ENCODE data around the gene C19orf47.

Gene C19orf47

GRCh38 chr19:40279761-40280607 lies 68.2 kb downstream of the C19orf47 start:
- no peak for DNase-seq

- DNase-seq = no peak
These were observed 69.1 kb downstream of the C19orf47 start for GRCh38 chr19:40279120-40279551.

DNA sequence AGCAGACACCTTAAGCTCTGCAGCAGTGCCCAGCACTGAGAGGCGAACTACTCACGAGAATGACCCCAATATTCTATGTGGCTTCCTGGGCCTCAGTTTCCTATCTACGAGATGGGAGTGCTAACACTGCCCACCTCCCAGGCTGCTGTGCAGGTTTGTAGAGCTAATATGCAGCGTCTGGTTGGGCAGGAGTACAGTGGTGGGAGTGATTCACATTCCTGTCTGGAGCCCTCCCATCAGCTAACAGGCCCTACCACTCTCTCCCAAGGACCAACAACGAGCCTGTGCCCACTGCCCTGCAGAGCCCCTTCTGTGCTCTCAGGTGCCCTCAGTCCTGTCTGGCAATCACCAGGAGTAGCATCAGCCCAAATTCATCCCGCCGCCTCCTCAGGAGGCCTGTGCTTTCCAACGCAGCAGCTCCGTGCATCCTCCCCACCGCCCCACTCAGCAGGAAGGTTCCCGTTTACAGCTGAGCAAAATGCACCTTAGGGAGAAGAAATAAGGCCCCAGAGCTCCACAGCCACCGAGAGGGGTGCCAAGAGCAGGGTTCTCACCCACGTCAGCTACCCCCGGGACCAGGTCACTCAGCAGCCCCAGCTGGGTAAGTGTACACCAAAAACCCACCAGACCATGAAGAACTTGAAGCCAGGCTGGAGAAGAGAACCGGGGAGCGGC lies 69.7 kb downstream of the C19orf47 start:
- no peak for DNase-seq

DNA sequence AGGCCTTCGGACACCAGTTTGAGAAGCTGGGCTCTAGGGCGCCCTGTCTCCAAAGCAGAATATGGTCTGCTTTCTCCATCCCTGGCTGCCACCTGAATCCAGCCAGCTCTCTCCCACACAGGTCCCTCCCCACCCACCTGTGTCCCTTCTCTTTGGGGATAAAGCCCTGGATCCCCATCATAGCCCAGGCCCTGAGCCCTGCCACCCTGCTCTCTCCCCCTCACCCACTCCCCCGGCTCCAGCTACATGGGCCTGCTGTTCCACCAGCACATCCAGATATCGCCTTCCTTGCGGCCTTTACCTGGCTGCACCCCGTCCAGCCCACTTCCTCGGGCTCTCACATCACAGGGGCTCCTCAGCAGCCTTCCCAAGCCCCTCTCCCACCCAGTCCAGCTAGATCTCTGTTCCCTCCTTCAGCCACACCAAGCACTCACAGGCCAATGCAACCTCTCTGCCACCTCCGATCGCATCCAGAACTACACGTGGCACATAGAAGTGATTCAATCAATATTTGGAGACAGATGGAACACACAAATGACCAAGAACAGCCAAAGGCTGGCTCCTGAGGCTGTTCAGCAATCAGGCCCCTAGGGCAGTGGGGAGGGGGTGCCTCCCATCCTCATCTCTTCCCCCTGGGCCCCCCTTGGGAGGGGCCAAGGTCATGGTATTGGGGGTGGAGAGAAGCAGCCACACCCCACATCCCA lies 70.7 kb downstream of the C19orf47 start:
- no peak for DNase-seq

- no peak for DNase-seq
These were observed 73.3 kb downstream of the C19orf47 start for GRCh38 chr19:40274585-40275544.

DNA sequence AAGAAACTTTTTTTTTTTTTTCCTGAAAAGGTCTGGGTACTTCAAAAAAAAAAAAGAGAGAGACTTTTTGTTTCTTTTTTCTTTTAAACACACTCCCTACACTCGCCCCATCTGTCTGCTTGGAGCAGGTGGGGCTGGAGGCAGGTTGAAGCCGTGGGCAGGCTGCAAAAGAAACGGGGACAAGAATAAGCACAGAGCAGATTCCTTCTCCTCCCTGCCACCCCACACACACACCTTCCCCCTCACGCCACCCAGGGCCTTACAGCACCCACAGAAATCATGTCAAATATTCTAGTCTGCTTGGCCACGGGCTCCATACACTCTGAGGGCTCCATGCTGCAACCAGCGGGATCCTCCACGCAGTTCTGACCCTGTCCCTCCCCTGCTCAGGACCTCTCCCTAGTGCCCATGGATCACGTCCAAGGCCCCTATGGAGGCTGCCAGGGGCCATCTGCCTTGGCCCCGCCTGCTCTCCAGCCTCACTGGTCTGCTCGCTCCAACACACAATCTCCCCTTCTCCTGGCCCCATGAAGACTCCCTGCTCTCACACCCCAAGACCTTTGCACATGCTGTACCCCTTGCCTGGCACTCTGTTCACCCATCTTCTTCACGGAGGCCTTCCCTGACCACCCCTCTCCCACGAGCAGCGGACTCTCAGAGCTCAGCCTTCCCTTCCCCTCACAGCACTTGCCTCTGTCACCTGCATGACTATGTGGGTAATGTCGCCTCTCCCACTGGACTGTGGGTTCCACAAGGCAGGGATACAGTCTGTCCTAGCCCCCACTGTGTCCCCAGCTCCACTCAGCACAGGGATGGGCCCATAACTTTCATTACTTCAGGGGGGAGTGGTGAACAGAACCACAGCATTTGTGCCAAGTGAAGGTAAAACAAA lies 74.5 kb downstream of the C19orf47 start:
- DNase-seq = no peak

GRCh38 chr19:40272261-40272660 lies 75.9 kb downstream of the C19orf47 start:
- no peak for DNase-seq

DNA sequence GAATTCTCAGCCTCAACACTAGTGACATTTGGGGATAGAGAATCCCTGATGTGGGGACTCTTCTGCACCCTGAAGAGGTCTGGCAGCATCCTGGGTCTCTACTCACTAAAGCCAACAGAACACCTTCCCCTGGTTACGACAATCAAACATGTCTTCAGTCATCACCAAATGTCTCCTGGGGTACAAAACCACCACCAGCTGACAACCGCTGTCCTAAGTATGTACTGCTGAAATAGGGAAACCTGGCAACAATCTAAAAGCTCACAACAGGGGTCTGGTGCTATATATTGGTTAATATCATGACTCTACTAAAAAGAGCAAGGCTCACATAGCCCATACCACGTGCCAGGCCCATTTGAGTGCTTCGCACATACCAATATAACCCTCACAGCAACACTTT lies 76.5 kb downstream of the C19orf47 start:
- DNase-seq = no peak

DNA sequence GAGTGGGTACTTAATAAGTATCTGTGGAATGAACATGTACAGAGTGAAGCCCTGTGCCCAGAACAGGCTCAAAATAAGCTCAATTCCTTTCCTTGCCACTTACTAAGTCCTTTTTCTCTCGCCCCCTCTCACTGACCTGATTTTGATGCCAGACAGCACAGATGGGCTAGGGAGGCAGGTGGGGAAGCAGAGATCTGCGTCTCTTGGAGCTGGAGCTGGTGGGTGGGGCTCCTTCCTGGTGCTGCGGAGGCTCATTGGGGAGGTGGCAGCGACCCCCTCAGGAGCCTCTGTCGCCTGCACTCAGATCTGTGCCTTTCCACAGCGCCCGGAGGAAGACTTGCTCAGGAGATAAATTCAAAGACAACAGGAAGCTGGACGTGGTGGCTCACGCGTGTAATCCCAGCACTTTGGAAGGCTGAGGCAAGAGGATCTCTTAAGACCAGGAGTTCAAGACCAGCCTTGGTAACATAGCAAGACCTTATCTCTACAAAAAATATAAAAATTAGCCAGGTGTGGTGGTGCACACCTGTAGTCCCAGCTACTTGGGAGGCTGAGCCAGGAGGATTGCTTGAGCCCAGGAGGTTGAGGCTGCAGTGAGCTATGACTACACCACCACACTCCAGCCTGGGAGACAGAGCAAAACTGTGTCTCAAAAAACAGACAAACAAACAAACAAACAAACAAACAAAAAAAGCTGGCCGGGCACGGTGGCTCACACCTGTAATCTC lies 77.7 kb downstream of the C19orf47 start:
- no peak for DNase-seq
